HG03342 (cell line): ENCODE measurements around the gene RNF215.

Experiments
- ATAC-seq: cut with Tn5 transposase; IDR thresholded peaks from one replicate; pipeline ENCODE4 v1.9.1; 2021; ENCODE audit warnings: mild to moderate bottlenecking, moderate library complexity; ENCODE audit not compliant: unreplicated experiment

RNF215 gene

DNA sequence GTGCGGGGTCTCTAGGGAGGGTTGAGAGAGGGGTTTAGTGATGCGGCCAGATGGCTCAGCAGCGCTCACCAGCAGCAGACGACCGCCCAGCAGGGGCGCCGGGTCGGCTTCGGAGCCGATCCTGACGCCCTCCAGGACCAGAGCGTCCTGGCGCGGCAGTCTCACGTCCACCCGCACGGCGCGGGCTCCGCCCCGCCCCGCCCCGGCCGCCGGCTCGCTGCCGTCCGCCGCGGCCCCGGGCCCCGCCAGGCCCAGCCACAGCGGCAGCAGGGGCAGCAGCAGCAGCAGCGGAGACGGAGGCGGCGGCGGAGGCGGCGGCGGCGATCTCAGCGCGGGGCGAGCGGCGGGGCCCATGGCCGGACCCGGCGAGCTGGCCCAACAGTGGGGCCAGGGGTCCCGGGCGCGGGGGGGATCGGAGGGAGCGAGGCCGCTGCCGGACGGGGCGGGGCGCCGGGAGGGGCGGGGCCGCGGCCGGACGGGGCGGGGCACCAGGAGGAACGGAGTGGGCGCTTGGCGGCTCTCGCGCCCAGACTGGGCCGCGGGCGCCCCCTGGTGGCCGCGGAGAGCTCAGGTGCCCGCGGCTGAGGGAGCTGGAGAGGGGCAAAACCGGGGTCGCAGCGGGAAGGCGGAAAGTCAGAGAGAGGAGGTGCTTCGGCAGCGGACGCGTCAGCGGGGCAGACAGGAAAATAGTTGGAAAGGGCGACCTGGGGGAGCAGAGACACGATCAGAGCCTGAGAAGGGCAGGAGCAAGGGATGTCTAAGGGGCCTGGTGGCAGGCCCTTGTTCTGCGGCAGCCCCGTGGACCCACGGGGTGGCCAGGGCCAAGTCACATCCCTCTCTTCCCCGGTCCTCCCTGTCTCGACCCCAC lies at the start of gene RNF215:
RNF215 (minus strand) TSS at position 452 of the 868 bp plus-strand sequence; CDS start at position 354, 98 bp downstream.
- ATAC-seq = peak; percentile 60

DNA sequence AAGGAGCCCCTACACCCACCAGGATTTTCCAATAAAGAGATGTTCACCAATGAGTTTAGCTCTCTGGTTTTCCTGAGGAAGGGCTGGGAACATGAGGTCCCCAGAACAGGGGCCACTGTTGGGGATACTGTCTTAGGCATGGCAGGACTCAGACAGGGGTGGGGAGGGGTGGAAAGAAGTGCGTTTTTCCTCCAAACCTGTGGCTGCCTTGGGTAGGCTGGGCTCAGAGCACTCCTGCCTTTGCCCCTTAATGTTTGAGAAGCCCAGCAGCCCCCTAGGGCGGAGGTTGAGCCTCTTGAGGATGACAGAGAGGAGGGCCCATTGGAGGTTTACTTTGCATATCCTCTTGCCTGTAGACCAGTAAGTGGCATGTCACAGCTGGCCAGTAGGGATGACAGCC lies 49.0 kb upstream of the RNF215 start:
- ATAC-seq = no peak

- no peak for ATAC-seq
Observed at GRCh38 chr22:30435674-30436126, 48.5 kb upstream of the RNF215 start.

DNA sequence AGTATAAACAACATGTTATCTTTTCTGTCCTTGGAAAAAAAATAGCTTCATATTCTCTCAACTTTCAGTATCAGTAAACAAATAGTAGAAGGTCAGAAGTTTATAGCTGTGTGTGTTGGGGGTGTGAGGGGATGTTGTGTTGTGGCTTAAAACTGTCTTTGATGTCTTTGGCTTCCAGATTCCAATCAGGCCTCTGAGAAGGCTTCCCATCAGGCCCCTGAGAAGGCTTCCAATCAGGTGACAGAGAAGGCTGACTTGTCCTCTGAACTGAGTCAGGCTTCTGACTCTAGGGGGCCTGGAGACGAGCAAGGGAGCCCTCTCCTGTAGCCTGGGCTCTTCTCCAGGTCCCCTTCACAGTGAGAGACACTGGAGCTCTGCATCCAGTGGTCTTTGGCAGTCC lies 47.6 kb upstream of the RNF215 start:
- ATAC-seq = no peak

- ATAC-seq = no peak
Observed at GRCh38 chr22:30433773-30434172, 46.6 kb upstream of the RNF215 start.

DNA sequence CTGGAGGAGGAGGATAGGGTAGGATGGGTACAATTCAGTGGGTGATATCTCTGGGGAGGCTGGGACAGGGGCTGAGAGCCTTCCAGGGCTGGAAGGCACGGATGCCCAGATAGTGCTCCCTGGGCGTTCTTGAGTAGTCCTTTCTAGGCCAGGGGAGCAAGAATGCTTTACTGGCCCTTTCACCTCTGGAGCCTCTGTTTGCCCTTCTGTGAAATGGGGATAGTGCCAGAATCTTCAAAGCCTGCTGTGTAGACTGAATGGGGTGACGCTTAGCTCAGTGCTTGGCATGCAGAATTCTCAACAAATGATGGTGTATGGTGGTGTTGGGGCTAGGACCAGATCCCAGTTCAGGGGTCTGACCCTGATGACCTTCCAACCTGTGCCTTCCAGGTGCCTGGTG lies 46.0 kb upstream of the RNF215 start:
- ATAC-seq = no peak

- no peak for ATAC-seq
Observed at GRCh38 chr22:30432520-30432919, 45.3 kb upstream of the RNF215 start.

GRCh38 chr22:30432096-30432495 lies 44.9 kb upstream of the RNF215 start:
- ATAC-seq = no peak

DNA sequence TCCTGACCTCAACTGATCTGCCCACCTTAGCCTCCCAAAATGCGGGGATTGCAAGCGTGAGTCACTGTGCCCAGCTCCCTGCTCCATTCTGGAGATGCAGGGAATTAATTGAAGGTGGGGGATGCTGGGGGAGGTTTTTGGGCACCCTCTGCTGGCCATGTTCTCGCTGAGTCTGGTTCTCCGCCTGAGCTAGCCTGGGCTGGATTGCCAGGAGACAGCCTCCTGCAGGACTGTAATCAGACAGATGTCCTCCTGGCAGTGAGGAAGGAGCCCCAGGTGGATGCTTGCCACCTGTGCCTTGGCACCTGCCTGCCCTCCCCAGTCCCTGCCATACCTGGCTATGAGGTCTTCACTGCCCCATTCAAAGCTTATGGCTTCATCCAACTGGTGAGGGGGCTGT lies 43.7 kb upstream of the RNF215 start:
- no peak for ATAC-seq

GRCh38 chr22:30429887-30430286 lies 42.7 kb upstream of the RNF215 start:
- ATAC-seq = no peak

- ATAC-seq = no peak
Observed at GRCh38 chr22:30427871-30428270, 40.7 kb upstream of the RNF215 start.

DNA sequence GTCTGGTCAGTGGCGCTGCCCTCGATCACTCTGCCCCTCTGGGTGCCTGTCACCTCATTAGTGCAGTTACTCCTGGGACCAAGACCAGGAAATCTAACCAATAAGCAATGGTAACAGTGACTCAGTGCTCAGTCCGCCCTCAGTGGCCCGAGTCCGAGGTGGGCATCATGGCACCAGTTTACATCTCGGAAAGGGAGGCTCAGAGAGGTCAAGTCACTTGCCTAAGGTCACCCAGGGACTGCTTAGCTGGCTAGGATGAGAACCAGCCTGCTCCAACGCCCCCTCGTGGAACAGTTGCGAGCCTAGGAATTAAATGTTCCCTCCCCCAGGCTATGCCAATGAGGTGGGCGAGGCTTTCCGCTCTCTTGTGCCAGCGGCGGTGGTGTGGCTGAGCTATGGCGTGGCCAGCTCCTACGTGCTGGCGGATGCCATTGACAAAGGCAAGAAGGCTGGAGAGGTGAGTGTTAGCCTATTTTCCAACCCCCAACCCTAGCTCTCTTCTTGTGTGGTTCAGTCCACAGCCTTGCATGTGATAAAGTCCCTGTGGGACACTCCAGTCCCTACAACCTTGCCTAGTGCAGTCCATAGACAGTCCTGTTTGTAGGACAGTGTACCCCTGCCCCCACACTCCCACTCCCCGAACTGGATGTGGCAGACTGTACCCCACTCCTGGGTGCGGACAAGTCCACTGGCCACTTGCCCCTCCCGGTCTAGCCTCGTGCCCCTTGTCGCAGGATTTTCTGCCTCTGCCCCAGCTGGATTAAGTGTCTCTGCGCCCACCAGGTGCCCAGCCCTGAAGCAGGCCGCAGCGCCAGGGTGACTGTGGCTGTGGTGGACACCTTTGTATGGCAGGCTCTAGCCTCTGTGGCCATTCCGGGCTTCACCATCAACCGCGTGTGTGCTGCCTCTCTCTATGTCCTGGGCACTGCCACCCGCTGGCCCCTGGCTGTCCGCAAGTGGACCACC lies 39.5 kb upstream of the RNF215 start:
- ATAC-seq = no peak

DNA sequence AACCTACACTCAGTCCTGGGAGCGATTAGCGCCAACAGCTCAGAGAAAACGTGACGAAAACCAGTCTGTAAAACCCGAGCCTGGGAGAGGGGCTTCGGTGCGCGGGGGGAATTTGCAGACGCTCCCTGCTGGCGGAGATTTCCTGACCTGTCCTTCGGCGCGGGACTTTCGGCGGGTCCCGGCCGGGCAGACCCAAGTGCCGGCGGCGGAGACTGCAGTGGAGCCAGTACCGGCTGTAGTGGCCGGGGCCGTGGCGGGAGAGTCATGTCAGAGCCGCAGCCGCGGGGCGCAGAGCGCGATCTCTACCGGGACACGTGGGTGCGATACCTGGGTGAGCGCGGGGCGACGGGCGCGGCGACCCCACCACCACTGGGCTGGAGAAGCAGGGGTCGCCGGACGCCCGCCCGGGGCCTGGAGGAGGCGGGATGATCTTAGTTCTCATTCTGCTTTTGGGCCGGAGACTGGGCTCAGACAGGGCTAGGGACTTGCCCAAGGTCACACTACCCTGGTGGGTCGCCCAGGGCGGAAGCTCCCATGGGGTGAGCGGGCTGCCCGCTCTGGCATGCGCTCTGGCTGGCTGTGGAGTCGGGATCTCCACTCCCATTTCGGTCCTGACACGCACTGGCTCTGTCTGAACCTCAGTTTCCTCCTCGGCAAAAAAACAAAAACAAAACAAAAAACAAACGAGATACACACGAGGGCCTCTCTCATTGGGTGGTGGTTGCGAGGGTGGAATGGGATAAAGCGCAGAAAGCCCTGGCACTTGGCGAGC lies 38.6 kb upstream of the RNF215 start, which contains the start of gene MTFP1:
MTFP1 (plus strand) TSS at position 153 of the 772 bp plus-strand sequence; CDS start at position 265, 112 bp downstream.
- ATAC-seq = no peak

DNA sequence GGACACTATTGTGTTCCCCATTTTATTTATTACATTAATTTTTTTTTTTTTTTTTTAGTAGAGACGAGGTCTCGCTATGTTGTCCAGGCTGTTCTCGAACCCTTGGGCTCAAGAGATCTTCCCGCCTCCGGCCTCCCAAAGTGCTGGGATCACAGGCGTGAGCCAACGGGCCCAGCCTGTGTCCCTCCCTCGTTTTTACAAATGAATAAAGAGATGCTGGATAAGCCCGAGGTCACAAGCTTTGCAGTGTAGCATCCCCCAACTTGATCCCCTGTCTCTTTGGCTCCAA lies 38.1 kb upstream of the RNF215 start:
- ATAC-seq = no peak

DNA sequence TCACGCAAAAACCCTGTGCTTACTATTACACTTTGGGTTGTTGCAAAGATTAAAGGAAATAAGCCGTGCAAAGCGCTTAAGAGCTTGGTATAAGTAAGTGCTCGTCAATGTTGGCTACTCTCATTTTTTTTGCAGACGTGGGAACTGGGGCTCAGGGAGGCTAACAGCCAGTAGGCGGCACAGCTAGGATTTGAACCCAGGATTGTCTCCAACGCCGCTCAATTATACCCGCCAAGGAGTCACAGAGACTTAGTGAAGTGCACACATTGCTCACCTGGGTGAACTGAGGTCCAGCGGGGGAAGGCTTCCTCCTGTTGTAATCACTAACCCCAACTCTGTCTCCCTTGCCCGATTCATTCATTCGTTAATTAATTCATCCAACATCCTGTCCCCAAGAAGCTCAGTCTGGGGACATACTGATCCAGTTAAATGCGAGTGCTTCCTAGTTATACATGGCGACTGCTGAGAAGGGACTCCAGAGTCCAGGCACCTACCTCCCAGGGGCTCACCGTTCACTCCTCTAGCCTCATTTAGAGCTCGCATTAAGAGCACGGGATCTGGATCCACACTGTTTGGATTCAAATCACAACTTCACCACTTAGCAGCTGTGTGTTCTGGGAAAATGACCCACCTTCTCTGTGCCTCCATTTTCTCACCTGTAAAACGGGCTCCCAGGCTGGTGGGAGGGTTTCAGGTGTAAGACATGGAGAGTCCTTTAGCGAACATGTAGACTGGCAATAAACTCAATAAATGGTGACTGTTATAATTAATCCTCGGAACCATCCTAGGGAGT lies 37.5 kb upstream of the RNF215 start:
- ATAC-seq = no peak

DNA sequence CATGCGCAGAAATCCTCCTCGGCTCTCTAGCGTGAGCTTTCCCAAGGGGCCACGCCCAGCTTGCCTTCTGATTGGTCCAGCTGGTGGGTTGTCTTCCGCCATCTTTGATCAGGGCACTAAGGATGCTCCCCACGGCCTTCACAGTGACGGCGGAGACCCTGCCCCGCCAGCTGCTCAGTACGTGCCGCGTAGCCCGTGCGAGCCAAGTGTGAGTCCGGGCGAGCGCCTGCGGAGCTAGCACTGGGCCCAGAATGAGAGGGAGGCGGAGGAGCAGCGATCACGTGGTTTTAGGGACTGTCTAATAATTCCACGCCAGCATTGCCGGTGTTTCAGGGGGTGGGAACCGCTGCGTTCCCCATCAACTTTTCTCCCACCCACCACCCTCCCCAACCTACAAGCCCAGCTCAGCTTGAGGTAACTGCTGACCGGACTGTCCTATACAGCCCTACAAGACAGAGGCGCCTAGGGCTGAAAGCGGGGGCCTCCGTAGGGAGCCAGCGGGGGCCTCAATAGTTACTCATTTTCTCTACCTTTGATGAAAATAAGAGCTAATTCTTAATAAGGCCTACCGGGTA lies 36.8 kb upstream of the RNF215 start:
- ATAC-seq = peak; percentile 79

GRCh38 chr22:30423301-30423958 lies 36.2 kb upstream of the RNF215 start:
- ATAC-seq = peak; percentile 24

DNA sequence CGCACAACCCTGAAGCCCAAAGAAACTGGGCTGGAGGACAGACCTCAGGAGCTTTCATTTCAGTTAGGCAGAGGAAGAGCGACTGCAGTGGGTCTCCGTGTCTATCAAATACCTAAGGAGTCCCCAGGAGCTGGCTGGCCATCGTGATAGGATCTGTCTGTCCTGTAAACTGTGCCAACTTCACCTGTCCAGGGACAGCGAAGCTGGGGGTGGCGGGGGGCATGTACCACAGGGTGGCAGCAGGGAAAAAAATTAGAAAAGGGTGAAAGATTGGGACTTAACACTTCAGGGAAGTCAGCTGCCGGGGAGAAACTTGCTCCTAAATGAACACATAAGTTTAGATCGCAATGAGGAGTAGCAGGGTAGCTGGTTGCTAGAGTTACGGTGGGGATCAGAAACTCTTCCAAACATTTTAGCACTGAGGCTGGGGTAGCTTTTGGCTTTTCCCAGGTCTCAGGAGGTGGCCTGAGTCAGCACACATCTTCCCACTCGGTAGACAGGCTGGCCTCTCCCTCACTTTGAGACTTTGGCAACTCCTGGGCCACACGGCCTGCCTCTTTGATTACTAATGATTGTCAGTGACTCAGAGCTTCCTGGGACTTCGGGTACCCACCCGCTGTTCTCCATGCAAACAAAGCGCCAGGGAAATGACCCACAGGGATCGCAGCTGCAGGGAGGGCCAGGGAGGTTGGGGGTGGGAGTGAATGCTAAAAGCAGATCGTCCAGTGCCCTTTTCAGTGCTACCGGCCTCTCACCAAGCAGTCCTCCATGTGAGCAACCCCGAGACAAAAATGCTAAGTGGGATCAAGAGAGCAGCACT lies 35.5 kb upstream of the RNF215 start:
- ATAC-seq = no peak
